Right atrium auricular region (tissue), 2 donors: ENCODE measurements around the gene PSMB2. TPM values are rescaled to one million over a fixed set of nuclear protein-coding genes. Genes with fewer than 3 reads are reported as not detected.

ENCODE experiments used
- DNase-seq: peaks from one replicate; pipeline ENCODE4 v3.0.0-alpha.2; 2019; ENCODE audit warnings: low spot score
- H3K27ac ChIP-seq, 2 donors: fragments of 200-600 bp; sonication (generic); 1 replicate in 1 of 2; 2 replicates in 1 of 2; pipeline ENCODE4 v1.5.1; 2016 to 2019
- H3K27me3 ChIP-seq, 2 donors: fragments of 200-600 bp; sonication (generic); one replicate each; pipeline versions ENCODE4 v1.5.1 to v1.6.0; 2017 to 2019
- H3K36me3 ChIP-seq: fragments of 200-600 bp; sonication (generic); one replicate; pipeline ENCODE4 v1.5.1; 2016
- H3K4me1 ChIP-seq, 2 donors: fragments of 200-600 bp; sonication (generic); one replicate each; pipeline versions ENCODE4 v1.5.1 to v1.6.0; 2017 to 2019
- H3K4me3 ChIP-seq, 2 donors: fragments of 200-600 bp; sonication (generic); 1 replicate in 1 of 2; 2 replicates in 1 of 2; pipeline ENCODE4 v1.5.1; 2017 to 2019; ENCODE audit warnings: mild to moderate bottlenecking in 1 of 2, moderate library complexity in 1 of 2
- H3K9me3 ChIP-seq, 2 donors: fragments of 200-600 bp; sonication (generic); one replicate each; pipeline ENCODE4 v1.5.1; 2019
- total RNA-seq, 2 donors: library from RNA; depleted of rRNA; stranded (reverse); fragments of >200 nt; gene quantifications; one replicate each; pipeline ENCODE4 v1.1.0, GENCODE V29; 2016
- TF ChIP-seq, protein P1 (sequence below), 2 donors: fragments of 200-600 bp; sonication (generic); IDR thresholded peaks; one replicate each; pipeline ENCODE4 v1.5.1; 2019; ENCODE audit warnings: antibody characterized with exemption in 2 of 2

The PSMB2 gene
- total RNA-seq, 2 donors from 2014 or later: 30.4 to 31.7 TPM

DNA sequence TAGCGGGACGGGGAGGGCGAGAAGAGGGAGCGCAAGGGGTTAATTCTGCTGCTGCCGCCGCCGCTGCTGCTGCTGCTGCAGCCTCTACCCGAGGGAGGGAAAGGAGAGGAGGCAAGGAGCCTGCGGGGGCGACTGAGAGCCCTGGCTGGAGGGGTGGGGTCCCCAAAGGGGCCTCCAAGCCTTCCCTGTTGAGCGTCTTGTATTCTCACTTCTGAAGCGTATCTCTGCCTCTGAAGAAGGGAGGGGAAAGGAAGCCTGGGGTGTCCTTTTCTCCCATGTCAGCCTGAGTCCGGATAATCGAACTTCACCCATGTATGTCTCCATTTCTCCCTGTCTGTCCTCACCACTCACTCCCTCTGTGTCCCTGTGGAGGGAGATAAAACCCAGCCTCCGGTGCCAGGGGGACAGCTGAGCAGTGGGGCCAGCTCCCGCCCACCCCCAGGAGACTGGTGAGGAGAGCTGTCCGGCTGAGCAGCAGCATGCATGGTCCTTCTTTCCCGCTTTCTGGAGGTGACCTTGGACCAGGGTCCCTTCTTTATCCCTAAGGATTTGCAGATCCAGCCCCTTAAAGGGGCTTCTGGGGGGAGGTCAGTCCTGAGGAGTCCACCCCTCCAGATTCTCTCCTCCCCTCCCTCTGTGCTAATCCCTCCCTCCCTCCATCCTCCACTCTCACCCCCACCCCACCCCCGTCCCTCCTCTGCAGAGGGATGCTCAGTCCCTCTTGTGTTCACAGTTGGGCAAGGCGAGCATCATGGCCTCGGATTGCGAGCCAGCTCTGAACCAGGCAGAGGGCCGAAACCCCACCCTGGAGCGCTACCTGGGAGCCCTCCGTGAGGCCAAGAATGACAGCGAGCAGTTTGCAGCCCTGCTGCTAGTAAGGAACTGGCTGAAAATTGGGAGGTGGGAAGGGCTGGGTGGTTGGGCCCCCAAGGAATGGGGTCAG lies 82.7 kb downstream of the PSMB2 start:
- no peaks in the 10 kb centered on the region for H3K27me3 ChIP-seq
- no peak for DNase-seq
- H3K36me3 ChIP-seq: peaks cover 18% of the 10 kb centered on the region
- peak overlapping the region; percentile 74 to 84 for H3K4me3 ChIP-seq
- peaks cover 0 to 66% of the 10 kb centered on the region in 2 donors for H3K4me1 ChIP-seq
- peak overlapping the region; percentile 96 to 97 for H3K27ac ChIP-seq
- H3K9me3 ChIP-seq: no peaks in the 10 kb centered on the region
- TF ChIP-seq, protein P1, sequence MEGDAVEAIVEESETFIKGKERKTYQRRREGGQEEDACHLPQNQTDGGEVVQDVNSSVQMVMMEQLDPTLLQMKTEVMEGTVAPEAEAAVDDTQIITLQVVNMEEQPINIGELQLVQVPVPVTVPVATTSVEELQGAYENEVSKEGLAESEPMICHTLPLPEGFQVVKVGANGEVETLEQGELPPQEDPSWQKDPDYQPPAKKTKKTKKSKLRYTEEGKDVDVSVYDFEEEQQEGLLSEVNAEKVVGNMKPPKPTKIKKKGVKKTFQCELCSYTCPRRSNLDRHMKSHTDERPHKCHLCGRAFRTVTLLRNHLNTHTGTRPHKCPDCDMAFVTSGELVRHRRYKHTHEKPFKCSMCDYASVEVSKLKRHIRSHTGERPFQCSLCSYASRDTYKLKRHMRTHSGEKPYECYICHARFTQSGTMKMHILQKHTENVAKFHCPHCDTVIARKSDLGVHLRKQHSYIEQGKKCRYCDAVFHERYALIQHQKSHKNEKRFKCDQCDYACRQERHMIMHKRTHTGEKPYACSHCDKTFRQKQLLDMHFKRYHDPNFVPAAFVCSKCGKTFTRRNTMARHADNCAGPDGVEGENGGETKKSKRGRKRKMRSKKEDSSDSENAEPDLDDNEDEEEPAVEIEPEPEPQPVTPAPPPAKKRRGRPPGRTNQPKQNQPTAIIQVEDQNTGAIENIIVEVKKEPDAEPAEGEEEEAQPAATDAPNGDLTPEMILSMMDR (IDR thresholded peaks at IDR 0.05): no peak

DNA sequence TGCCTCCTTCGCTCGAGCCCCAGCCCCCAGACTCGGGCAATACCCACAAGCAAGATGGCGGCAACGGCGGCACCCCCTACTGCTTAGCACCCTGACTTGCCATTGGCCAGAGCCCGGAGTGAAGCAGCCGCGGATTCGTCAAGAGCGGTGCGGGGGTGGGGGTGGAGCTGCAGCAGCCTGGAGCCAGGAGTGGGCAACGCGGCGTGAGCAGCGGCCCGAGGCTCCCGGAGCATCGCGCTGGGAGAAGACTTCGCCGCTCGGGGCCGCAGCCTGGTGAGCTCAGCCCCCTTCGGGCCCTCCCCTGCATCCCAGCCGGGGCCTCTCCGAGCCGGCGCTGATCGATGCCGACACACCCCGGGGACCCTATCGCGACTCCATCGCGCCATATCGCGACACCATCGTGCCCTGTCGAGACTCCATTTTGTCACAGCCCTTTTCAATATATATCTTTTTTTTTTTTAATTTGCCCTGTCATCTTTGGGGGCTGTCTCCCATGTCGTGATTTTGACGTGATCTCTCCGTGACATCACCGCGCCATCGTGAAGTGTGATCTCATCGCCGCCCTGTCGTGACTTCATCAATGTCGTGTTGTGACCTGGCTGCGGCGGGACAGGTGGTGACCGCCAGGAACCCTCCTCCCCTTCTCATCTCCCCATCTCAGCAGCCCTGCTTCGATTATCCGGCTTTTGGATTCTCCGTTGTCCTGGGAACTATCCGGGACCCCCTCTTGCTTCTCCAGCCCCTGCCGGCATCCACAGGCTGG lies 83.5 kb downstream of the PSMB2 start, which contains the start of gene NCDN:
Gene NCDN (plus strand): TSS at position 189 of the 763 bp plus-strand sequence. CDS start 392 bp downstream, at position 581.
- no peaks in the 10 kb centered on the region for H3K27me3 ChIP-seq
- H3K4me3 ChIP-seq: peak within 1 kb of the TSS; percentile 74 to 84
- H3K36me3 ChIP-seq: peaks cover 18% of the 10 kb centered on the region
- no peaks in the 10 kb centered on the region for H3K9me3 ChIP-seq
- peaks cover 0 to 68% of the 10 kb centered on the region in 2 donors for H3K4me1 ChIP-seq
- DNase-seq: peak; percentile 99
- H3K27ac ChIP-seq: peak within 1 kb of the TSS; percentile 96 to 97
- TF ChIP-seq, protein P1 (IDR thresholded peaks at IDR 0.05): no peak

DNA sequence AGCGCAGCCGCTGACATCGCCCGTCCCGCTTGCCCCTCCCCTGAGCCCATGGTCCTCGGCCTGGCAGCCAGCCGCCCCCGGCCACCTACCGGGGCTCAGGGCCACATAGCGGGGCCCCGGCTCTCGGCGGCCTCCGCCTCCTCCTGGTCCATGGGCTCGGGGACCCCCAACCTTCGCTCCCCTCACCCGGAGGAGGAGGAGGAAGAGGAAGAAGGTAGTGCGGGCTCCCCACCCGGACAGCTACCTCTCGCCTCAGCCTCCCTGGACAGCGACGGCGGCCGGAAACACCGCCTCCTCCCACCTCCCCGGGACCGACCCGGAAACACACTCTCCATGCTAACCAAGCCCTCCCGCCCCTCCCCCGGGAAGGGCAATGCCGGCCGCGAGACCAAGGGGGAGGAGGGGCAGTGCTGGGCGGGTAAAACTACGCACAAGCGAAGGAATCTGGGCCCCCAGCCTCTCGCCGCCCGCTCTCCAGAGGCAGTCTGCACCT lies 84.2 kb downstream of the PSMB2 start, which contains the start of gene KIAA0319L:
Gene KIAA0319L (minus strand): TSS at position 286 of the 493 bp plus-strand sequence. CDS start 2,912 bp downstream, outside the sequence.
- H3K4me1 ChIP-seq: peaks cover 0 to 68% of the 10 kb centered on the region in 2 donors
- DNase-seq: no peak
- H3K27me3 ChIP-seq: no peaks in the 10 kb centered on the region
- H3K4me3 ChIP-seq: peak within 1 kb of the TSS; percentile 74 to 84
- H3K36me3 ChIP-seq: peaks cover 18% of the 10 kb centered on the region
- no peaks in the 10 kb centered on the region for H3K9me3 ChIP-seq
- TF ChIP-seq, protein P1 (IDR thresholded peaks at IDR 0.05): peak in 1 of 2 donors; percentile 16
- peak within 1 kb of the TSS; percentile 96 to 97 for H3K27ac ChIP-seq

DNA sequence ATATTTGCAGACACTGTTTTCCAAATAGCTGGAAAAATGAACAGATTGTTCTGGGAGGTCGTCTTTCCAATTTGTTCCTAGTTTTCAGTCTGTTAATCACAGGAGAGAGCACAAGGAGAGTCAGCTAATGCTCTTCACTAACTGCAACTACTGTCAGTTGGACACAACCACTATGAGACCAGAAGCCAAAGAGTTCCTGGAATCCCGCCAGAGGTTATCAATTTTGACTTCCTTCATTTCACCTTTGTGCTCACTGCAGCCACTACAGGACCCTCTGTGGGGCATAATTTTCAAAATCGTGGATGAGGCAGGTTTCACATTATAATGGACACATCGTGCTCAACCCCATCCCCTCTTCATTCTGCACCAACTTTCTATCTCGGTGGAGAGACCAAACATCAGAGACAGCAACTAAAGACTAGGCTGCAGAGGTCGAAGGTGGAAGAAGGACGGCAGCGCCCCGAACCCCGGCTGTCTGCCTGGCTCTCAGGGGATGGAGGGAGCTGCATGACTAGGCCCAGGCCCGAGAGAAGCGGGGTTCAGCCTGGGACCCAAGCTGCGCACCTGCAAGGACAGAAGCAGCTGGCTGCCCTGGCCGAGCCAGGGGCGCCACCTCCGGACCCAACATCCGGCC lies 84.7 kb downstream of the PSMB2 start:
- no peak for DNase-seq
- no peaks in the 10 kb centered on the region for H3K9me3 ChIP-seq
- peak overlapping the region; percentile 96 to 97 for H3K27ac ChIP-seq
- peaks cover 20% of the 10 kb centered on the region for H3K36me3 ChIP-seq
- peak overlapping the region; percentile 74 to 84 for H3K4me3 ChIP-seq
- no peaks in the 10 kb centered on the region for H3K27me3 ChIP-seq
- TF ChIP-seq, protein P1 (IDR thresholded peaks at IDR 0.05): no peak
- H3K4me1 ChIP-seq: peaks cover 0 to 65% of the 10 kb centered on the region in 2 donors
